HUES48 (cell line): ENCODE measurements around the gene POLR1A.

Experiments used
- H3K27ac ChIP-seq: one replicate; pipeline ENCODE4 v1.7.0; 2013; ENCODE audit warnings: low read depth, low read length, inconsistent platforms
- H3K27me3 ChIP-seq: 2 replicates; pipeline ENCODE4 v1.6.1; 2013; ENCODE audit warnings: mild to moderate bottlenecking, low read length; ENCODE audit not compliant: control insufficient read depth, insufficient read depth
- H3K36me3 ChIP-seq: 2 replicates; pipeline ENCODE4 v1.6.1; 2013; ENCODE audit warnings: low read length; ENCODE audit not compliant: control insufficient read depth, insufficient read depth
- H3K4me1 ChIP-seq: 2 replicates; pipeline ENCODE4 v1.6.1; 2013; ENCODE audit warnings: mild to moderate bottlenecking, low read length; ENCODE audit not compliant: control insufficient read depth, insufficient read depth
- H3K4me3 ChIP-seq: 2 replicates; pipeline ENCODE4 v1.5.1; 2013; ENCODE audit warnings: mild to moderate bottlenecking, low read depth, low read length
- H3K9ac ChIP-seq: 2 replicates; pipeline ENCODE4 v1.6.1; 2013; ENCODE audit warnings: mild to moderate bottlenecking, low read depth, low read length, moderate library complexity
- H3K9me3 ChIP-seq: 2 replicates; pipeline ENCODE4 v1.6.1; 2013; ENCODE audit warnings: low read length; ENCODE audit not compliant: control insufficient read depth, insufficient read depth

POLR1A gene

DNA sequence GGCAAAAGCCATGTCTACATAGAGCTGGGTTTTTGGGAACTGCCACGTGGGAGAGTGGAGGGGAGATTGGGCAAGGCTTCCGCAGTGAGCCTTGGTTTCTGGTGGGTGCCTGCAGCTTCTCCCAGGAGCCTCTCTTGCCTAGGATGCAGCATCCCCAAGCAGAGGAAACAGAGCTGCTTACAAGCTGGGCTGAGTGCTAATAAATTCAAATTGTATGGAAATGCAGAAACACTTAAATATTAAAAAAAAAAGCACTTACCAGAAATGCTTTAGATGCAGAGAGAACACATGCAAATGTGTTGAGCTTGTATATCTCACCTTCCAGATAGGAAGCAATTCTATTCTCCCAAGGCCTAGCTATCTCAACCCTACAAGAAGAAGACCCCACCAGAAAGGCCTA is 120.9 kb downstream of the POLR1A start:
- Histone ChIP-seq H3K4me3 (no peak overlapping the region), H3K4me1 (no peaks in the 10 kb centered on the region), H3K36me3 (no peaks in the 10 kb centered on the region), H3K9me3 (no peaks in the 10 kb centered on the region), H3K27me3 (no peaks in the 10 kb centered on the region), H3K9ac (no peak overlapping the region), H3K27ac (no peak overlapping the region)

DNA sequence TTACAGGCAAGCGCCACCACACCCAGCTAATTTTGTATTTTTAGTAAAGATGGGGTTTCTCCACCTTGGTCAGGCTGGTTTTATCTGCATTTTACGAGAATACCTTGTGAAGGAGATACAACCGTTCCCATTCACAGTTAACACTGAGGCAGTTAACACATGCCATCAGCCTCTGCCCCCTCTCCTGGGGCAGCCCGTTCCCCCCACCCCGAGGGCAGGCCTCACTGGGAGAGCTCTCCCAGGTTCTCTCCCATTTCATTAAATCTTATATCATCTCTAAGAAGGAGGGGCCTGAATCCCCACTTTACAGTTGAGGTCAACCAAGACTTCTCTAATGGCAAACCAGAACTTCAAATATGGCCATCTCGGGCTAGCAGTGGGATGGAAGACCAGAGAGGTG is 121.9 kb downstream of the POLR1A start:
- no peaks in the 10 kb centered on the region for H3K9me3 ChIP-seq
- no peaks in the 10 kb centered on the region for H3K4me1 ChIP-seq
- no peak overlapping the region for H3K4me3 ChIP-seq
- no peak overlapping the region for H3K9ac ChIP-seq
- H3K27ac ChIP-seq, result no peak overlapping the region
- no peaks in the 10 kb centered on the region for H3K36me3 ChIP-seq
- no peaks in the 10 kb centered on the region for H3K27me3 ChIP-seq

DNA sequence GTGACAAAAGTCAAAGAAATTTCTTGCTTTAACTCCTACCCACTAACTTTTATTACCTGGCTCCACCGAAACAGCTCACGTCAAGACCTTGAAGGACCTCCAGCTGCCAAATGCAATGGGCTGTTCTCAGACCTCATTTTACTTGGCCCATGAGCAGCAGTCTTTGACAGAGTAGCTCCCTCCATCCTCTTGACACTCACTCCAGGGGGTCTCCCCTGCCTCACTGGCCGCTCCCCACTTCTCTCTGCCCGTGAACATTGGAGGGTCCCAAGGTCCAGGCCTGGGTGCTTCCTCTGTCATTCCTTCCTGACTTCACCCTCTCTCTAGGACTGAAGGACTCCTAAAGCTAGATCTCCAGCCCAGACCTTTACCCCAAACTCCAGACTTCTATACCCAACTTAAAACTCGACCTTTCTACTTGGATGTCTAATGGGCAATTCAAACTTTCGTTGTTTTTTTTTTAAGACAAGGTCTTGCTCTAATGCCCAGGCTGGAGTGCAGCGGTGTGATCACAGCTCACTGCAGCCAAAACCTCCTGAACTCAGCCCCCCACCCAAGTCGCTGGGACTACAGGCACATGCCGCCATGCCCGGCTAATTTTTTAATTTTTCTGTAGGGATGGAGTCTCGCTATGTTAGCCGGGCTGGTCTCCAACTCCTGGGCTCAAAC is 124.0 kb downstream of the POLR1A start:
- Histone ChIP-seq H3K4me3 (no peak overlapping the region), H3K27ac (no peak overlapping the region), H3K4me1 (no peaks in the 10 kb centered on the region), H3K36me3 (no peaks in the 10 kb centered on the region), H3K9ac (no peak overlapping the region), H3K9me3 (no peaks in the 10 kb centered on the region), H3K27me3 (no peaks in the 10 kb centered on the region)

DNA sequence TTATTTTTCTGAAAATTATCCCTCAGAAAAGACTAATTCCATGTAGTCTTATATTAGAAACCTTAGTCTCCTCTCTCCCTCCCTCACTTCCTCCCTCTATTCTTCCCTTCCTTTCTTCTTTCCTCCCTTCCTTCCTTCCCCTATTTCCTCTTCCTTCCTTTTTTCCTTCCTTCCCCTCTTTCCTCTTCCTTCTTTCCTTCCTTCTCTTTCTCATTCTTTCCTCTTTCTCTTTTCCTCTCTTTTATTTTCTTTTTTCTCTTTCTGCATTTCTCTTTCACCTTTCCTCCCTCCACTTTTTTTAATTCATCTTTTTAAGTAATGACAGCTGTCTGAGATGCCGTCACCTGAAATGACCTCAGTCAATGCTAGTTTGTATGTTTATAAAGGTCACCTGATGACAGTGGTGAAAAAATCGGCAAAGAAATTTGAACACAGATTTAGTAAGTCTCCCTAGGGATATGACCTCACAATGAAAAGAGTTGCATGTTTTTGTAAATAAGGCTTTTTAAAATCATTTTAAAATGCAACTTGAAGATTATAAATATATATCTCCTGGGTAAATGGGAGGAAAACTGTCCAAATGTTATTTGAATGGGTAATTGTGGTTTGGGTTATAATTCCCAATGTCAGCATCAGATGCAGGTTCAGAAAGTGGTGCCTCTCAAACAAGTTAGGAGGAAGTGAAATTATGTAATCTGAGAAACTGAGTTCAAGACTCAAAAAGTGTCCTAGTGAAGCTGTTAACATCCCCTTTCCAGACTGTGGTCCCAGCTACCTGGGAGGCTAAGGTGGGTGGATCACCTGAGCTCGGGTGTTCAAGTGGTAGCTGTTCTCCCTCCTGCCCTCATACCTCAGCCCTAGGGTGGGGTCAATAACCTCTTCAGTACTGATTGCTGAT is 126.6 kb downstream of the POLR1A start:
- Histone ChIP-seq H3K36me3 (no peaks in the 10 kb centered on the region), H3K9me3 (no peaks in the 10 kb centered on the region), H3K27me3 (no peaks in the 10 kb centered on the region), H3K4me3 (no peak overlapping the region), H3K4me1 (no peaks in the 10 kb centered on the region), H3K9ac (no peak overlapping the region), H3K27ac (no peak overlapping the region)

DNA sequence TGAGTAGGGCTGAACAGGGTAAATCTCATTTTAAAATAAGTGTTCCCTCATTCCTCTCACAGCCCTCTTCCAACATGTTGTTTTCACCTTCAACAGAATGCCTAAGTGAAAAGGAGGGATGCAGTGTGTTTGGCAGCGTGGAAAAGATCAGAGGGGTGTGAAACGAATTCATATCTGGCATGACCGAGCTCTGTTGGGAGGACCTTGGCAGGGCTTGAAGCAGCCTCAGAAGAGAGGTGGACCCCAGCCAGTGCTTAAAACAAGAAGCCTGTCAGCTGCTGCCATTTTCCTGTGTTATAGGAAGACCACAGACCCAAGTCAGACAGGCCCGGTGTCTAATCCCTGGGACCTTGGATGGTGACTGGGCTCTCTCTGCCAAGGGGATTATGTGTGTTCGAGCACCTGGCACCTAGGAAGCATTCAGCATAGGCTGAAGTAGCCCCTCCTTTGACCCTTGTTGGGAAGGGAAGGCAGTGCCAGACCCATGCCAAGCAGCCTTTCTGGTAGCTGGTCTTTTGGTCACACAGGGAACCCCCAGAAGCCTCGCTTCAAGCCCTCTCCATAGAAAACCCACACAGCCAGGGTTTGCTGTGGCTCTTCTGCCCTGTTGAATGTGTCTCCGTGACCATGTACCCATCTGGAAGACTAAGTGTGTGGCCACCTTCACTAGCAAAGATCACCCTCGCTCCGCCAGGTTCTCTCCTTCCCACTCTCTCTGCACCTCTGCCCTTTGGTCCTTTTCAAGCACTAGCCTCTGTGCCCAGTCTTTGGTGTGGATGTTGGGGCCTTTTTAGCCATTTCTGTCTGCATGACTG is 129.4 kb downstream of the POLR1A start:
- H3K36me3 ChIP-seq, result no peaks in the 10 kb centered on the region
- no peaks in the 10 kb centered on the region for H3K27me3 ChIP-seq
- no peak overlapping the region for H3K27ac ChIP-seq
- no peak overlapping the region for H3K4me3 ChIP-seq
- H3K9ac ChIP-seq, result no peak overlapping the region
- H3K4me1 ChIP-seq, result no peaks in the 10 kb centered on the region
- 0 out of 2 replicates have a peak, but pooled peaks cover 3% of the 10 kb centered on the region for H3K9me3 ChIP-seq

DNA sequence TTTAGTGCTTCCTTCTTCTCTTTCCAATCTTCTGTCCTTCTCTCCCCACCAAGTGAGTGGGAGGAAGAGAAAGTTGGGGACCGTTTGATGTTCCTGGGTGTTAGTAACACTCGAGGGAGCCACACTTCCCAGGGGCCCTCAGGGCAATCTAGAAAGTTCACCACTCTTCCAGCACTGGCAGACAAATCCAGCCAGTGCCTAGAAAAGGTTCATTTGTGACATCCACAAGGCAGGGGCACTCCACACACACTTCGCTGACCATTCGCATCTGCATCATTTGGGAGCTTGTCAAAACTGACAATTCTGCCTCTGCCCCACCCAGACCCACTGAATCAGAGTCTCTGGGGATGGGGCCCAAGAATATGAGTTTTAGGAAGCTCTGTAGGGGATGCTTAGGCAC is 130.1 kb downstream of the POLR1A start:
- Histone ChIP-seq H3K27ac (no peak overlapping the region), H3K4me1 (no peaks in the 10 kb centered on the region), H3K4me3 (no peak overlapping the region), H3K9me3 (peaks cover 6% of the 10 kb centered on the region), H3K9ac (no peak overlapping the region), H3K36me3 (no peaks in the 10 kb centered on the region), H3K27me3 (no peaks in the 10 kb centered on the region)

DNA sequence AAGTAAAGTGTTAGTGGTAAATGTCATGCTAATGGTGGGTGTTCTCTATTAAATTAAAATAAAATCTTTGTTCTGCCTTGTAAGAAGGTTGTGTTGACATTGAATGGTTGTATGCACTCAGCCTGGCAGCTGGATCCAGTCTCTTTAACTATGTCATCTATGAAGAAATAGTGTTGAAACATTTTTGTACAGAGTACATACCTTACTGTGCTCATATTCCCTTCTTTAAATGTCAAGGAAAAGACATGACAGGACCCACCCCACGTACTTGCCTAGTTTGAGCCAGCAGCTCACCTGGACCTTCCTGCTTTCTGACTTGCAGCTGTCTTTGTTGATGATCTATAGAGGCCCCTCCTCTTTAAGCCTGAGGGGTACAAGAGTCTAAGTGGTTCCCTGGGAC is 131.3 kb downstream of the POLR1A start:
- H3K4me1 ChIP-seq, result no peaks in the 10 kb centered on the region
- no peak overlapping the region for H3K9ac ChIP-seq
- H3K36me3 ChIP-seq, result no peaks in the 10 kb centered on the region

DNA sequence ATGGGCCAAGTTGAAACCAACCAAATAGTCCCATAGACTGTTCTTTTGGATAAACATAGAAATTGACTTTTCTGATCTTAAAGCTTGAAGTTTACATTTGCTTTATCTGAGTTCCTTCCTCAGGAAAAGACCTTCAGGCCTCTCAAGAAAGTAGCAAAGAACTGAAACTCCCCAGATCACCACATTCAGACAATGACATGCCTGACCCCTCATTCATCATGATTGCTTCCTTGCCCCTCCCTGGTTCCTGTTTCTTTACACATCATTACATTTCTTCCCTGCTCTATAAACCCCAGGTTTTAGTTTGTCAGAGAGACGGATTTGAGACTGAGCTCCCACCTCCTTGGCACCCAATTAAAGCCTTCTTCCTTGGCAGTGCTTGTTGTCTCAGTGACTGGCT is 133.3 kb downstream of the POLR1A start:
- no peaks in the 10 kb centered on the region for H3K4me1 ChIP-seq
- H3K9ac ChIP-seq, result no peak overlapping the region
- no peaks in the 10 kb centered on the region for H3K27me3 ChIP-seq
- no peak overlapping the region for H3K27ac ChIP-seq
- H3K36me3 ChIP-seq, result no peaks in the 10 kb centered on the region
- H3K9me3 ChIP-seq, result peaks cover 9% of the 10 kb centered on the region
- H3K4me3 ChIP-seq, result no peak overlapping the region

More for the DNA sequence above, 131.3 kb downstream of the POLR1A start:
- no peaks in the 10 kb centered on the region for H3K27me3 ChIP-seq
- no peak overlapping the region for H3K4me3 ChIP-seq
- no peak overlapping the region for H3K27ac ChIP-seq
- H3K9me3 ChIP-seq, result peaks cover 9% of the 10 kb centered on the region

DNA sequence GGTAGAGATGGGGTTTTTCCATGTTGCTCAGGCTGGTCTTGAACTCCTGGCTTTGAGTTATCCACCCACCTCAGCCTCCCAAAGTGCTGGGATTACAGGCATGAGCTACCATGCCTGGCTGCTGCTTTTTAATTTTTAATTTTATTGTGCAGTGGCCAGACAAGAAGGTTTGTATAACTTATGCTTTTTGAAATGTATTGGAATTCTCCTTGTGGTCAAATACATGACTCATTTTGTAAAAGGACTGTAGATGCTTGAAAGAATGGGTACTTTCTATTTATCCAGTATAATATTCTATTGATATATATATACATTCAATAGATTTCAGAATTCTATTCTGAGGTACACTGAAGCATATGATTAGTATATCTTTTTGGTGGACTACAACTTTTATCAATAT is 134.3 kb downstream of the POLR1A start:
- Histone ChIP-seq H3K4me3 (no peak overlapping the region), H3K9ac (no peak overlapping the region), H3K9me3 (peaks cover 9% of the 10 kb centered on the region), H3K4me1 (no peaks in the 10 kb centered on the region), H3K27me3 (no peaks in the 10 kb centered on the region), H3K36me3 (no peaks in the 10 kb centered on the region), H3K27ac (no peak overlapping the region)
